Effector CD8-positive, alpha-beta T cell (primary cell): ENCODE measurements around the gene PDCD4.
A peak's percentile ranks its signal among the peaks of the same experiment; 100 is the strongest.

Source experiments
- DNase-seq: peaks from one replicate; lab custom pipeline; 2025; lab: John Stamatoyannopoulos, UW

The PDCD4 gene

DNA sequence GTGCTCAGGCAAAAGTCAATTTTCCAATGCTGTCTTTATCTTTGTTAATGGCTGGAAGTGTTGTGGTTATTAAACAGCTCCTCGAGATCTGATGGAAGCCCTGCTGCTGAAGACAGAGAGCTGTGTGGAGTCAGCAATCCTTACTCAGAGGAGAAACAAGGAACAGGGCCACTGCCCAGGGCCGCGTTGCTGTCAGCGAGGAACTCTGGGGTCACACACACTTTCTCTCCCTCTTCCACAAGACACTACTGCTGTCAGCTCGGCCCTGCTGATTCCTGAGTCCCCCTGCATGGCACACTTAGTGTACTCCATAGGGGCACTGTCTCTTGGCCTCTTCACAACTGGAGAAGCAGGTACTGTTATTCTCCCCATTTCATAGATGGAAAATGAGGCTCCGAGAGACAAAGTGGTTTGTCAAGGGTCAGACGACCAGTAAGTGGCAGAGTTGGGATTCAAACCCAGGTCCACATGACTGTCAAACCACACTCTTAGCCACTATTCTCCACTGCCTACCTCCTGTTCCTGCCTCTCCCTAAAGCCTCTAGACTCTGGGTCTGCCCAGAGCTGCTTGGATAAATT lies 29.3 kb upstream of the PDCD4 start:
- DNase-seq, result no peak

DNA sequence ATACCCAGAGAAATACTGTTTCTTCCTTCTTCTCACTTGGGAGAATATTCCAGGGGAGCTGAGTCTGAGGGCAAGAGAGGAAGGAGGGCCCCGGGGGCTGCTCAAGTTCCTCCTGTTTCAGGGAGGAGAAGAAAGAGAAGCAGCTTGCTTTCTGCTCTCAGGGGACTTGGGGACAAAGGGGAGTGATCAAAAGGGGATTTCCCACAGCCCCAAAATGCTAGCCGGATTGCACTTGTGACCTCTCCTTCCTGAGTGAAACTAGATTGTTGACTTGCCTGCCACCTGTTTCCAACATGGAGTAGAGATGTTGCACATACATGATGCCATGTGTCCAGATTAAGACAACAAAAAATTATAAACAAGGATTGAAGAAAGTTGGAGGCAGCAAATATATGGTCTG lies 28.7 kb upstream of the PDCD4 start:
- DNase-seq, result peak; percentile 30

DNA sequence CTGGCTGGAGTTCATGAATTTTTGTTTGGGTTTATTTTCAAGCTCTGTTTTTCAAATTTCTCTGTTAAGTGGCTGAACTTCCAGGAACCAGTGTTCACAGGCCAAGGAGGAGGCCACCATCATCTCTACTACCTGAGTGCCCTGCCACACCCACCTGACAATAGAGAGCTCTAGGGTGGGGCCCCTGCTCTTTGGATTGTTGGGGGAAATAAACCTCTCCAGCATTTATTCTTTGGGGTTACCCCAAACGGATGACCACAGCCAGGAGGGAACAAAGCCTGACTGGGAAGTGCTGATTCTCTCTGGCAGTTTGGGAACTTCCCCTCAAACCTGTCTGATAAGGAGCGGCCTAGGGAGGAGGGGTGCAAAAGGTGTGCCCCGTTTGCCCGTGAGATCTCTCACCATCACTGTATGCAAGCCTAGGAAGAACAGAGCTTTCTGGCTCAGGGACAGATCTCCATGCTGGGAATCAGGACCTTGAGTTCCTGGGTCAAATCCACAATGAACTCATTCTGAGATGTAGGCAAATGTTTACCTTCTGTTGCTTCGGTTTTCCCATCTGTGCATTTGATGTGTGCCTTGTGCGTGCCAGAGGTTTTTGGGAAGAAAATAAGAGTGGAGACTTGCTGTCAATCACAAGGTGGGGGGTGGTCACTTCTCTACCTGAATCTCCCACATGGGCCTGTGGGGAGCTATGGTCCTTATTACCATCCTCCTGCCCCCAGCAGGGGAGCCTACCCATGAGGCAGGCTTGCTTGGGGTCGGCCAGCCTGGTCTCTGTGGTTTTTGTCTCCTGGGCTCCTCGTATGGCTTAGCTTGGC lies 27.7 kb upstream of the PDCD4 start:
- no peak for DNase-seq

DNA sequence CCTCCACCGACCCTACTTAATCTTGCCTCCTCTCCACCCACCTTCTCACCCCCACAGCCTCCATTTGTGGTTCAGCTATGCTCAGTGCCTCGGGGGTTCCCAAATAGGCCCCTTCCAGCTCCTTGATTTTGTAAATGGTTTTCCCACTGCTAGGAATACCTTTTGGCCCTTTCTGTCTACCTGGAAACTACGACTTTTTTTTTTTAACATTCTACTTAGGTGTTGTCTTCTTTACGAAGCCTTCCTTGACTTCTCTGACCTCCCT lies 27.2 kb upstream of the PDCD4 start:
- no peak for DNase-seq

DNA sequence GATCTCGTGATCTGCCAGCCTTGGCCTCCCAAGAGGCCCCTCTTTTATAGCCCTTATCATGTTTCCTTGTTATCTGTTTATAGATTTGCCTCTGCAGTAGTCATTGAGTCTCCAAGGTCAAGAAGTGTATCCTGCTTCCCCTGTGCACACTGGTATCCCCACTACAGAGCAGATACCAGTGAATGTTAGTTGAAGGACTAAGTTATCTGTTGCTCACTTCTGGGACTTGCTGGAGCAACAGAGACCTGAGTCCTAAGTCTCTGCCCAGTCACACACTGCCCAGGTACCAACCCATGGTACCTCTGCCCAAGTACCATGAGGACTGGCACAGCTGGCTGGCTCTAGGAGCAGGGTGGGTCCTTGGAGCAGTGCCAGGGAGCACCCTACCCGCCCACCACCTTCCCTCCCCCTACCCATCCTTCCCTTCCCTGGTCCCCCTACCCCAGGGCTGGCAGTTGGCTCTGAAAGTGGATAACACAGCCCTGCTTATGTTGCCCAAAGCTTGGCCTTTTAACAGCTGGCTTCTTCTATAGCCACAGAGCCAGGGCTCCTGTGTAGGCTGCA lies 26.5 kb upstream of the PDCD4 start:
- no peak for DNase-seq

DNA sequence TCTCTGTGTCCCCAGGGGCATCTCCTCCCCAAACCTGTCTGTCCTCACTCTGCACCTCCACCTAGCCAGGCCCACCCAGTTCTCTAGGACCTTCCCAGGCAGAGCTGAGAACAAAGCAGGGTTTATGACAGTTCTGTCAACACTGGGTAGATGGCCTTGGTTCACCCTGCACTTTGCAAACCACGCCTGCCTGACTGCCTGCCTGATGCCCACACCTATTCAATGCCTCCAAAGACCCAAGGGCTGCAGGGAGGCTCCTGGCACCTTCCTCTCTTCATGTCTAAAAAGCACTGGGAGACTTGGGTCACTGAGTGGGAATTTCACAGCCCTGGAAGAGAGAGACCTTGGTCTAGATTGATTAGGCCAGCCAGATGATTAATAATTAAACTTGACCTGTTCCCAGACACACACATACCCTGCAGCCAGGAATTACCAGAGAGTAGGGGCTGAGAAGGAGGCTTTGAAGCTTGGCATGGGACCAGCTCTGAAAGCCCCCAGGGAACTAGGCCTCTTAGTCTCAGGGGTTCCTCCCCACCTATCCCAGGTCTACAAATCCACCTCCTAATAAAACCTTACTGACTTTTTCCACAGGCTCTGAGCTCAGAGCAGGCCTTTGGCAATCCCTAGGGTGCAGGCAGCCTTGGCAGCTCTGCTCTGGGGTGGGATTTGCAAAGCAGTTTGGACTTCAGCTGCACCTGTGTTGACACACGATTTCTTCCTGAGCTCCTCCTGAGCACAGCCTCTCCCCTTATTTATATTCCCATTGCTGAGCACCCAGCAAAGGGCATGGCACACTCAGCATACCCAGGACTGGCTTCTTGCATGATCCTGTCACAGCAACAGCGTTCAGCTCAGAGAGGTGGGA lies 25.7 kb upstream of the PDCD4 start:
- DNase-seq, result no peak

DNA sequence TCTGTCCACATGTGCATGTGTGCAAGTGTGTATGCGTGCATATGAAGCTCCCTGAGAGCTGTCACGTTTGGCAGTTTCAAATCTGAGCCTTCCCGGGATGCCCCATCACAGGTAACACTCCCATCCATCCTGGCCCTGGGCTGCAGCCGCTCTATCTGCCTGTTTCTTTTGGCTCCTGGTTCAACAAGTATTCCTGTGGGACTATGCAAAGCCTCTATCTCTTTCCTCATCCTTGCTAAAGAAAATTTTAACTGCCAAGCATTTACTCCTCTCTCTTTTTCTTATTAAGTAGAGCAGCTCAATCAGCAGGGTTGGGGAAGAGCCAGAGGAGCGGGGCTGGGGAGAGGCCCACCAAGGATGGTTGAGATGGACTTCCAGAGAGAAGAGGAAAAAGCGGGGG lies 24.4 kb upstream of the PDCD4 start:
- DNase-seq, result no peak

DNA sequence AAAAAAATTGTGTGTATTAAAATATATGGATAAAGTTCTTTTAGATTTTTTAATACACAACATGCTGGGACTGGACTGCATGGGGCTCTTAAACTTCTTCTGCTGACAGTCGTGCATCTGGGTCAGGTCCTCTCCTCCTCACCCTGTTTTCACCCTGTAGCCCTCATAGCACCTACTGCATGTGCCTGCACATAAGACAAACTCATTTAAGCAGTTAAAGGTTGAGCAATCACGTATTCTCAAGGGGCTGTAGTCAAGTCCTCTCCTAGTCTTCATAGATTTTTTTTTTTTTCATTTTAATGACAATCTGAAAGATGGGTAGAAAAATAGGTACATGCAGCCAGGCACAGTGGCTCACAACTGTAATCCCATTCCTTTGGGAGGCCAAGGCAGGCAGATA lies 23.6 kb upstream of the PDCD4 start:
- DNase-seq, result no peak

DNA sequence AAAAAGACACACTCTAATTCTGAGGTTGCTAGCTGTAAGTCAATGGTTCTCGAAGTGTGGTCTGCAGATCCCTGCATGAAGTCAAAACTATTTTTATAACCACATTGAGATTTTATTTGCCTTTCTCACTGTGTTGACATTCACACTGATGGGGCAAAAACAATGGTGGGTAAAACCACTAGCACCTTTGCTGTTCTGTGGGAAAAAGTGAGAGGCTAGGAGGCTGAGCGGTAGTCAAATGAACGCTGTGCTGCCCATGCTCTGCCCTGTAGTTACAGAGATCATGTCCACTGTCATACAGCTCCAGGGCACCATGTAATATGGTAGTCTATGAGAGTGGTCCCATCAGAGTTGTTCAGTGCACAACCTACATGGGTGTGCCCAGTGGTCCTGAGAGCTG lies 21.6 kb upstream of the PDCD4 start:
- DNase-seq, result no peak

DNA sequence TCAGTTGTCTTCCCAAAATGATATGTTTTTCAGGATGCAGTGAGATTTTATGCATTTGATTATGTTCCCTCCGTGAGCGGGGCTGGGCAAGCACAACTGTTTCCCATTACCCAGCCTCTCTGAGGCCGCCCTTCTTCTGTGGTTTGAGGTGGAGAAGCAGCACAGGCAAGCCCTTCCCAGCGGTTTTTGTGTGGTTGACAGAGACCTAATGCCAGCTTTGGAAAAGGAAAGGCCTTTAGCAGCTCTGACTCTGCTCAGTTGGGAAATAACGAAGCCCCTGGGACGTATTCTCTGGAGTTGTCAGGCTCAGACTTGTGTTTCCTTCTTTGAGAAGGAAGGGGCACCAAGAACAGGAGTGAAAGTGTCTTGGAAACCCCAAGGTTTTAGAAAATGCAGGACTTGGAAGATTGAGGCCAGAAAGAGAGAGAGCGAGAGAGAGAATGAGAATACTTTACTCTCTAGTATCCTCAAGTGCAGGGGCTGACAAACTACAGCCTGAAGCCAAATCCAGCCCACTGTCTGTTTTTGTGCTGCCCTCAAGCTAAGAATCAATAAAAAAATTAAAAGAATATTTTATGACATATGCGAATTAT lies 20.6 kb upstream of the PDCD4 start:
- DNase-seq, result no peak

DNA sequence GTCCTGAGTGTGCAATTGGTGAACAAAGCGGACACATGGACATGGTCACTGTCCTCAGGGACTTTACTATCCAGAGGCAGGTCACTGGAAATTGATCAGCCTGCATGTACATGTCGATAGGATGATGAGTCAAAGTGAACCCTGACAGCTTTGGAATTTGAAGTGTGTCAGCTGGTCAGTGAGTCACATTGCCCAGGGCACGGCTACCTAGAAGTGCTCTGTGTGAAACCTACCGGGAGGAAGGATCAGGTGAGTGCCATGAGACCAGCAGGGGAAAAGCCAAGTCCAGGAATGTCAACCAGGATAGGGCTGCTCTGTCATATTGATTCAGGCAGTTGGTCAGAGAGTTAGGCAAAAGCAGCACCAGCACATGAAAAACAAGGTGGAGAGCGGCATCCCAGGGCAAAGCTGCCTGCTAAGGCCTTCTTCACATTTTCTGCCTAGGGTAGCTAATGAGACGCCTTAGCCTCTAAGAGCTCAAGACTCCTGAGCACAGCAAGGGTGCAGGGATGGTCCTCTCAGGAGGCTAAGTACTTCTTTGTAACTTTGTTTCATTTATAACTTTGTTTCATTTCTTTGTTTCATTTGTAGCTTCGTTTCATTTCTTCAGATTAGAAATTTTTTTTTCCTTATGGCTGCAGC lies 19.4 kb upstream of the PDCD4 start:
- no peak for DNase-seq

DNA sequence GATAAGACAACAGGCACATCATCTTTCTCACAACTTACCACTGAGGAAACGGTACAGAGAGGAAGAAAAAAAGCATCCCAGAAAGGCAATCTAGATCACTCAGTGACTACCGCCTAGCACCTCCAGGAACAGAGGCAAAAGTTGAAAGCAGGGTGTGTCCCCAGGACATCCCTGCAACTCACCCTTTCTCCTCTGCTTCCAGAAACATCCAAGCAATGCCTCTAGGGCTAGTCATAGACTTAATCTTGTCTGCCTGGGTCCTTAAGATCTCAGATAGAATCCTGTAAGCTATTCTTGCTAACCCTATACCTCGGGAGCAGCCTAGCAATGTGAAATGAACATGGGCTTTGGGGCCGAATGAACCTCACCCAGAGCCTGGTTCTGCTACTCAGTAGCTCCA lies 18.8 kb upstream of the PDCD4 start:
- DNase-seq, result no peak

DNA sequence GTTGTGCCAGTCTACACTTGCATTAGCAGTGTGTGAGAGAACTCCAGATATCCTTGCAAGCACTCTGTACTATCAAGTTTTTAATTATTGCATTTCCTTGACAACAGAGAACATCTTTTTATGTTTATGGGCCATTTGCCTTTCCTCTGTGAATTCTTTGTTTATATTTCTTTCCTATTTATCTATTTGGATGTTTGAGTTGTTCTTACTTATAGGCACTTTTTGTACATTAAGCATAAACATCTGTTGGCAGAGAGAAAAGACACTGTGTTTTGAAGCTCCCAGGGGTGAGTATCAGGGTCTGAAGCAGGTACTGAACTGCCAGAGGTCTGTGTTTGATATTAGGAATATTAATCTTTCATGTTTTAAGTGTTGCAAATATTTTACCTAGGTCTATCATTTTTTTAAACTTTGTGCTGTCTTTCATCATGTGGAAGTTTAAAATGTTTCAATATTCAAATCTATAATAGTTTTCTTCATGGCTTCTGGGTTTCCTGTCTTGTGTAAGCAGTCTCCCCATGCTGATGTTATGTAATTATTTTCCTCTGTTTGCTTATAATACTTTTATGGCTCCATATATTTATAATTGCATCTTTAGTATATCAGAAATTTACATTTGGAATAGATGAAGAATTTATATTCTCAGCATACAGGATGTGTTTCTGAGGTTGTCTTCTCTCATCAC lies 17.7 kb upstream of the PDCD4 start:
- no peak for DNase-seq

DNA sequence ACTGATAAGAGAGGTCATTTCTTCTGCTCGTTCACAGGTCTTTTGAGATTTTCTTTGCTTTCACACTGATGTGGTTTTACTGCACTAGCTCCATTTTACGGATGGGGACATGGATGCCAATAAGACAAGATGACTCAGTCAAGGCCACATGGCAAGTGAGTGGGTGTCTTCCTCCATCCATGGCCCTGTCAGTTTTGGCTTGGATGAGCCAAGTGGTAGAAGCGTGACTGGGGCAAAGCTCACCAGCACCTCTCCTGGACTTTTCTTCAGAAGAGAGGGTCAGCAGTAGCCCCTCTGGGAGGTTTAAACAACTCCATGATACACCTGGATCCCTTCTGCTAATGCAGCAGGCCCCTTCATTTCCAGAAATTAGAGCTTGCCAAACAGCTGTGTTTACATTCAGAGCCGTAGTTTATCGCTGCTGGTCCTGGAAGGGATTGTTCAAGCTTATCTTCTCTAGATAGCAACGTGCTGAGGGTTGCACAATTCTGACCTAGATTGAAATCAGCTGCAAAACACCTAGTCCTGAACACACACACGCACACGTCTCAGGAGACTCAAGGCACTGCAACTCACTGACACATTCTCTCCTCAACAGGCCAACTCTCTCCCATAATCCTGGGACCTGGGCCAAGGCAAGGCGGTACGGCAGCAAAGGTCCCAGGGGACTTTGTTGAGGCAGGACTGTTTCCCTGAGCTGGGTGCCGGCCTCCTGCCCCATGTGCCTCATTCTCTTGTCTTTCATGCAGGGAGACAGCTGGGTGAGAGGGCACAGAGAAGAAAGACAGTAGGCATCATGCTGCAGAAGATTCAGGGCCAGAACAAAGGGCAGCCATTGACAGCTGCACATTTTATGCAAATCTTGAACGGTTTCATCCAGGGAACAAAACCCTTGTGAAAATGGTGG lies 14.2 kb upstream of the PDCD4 start:
- no peak for DNase-seq

DNA sequence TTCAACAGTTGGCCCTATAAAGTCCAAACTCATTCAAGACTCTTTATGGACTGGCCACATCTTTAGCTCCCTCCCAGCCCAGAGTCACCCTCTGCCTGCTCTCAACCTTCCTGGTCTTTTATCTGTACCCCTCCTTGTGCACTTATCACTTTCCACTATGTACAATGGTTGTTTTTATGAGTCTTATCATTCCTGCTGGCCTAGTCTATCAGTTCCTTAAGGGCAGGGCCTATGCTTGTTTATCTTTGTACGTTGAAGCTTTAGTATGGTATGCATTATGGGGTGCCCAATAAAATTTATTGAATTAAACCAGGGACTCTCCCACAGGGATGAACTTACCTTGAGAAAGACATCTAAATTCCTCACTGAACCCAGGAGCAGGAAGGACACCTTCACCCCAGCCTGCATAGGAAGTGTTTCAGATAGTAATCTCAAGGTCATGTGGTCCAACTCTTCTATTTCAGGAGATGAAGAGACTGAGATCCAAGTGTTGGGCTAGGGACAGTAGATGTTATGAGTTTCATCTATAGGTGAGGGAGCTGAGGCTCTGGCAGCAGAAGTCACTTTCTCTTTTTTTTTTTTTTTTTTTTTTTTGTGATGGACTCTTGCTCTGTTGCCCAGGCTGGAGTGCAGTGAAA lies 13.3 kb upstream of the PDCD4 start:
- no peak for DNase-seq

DNA sequence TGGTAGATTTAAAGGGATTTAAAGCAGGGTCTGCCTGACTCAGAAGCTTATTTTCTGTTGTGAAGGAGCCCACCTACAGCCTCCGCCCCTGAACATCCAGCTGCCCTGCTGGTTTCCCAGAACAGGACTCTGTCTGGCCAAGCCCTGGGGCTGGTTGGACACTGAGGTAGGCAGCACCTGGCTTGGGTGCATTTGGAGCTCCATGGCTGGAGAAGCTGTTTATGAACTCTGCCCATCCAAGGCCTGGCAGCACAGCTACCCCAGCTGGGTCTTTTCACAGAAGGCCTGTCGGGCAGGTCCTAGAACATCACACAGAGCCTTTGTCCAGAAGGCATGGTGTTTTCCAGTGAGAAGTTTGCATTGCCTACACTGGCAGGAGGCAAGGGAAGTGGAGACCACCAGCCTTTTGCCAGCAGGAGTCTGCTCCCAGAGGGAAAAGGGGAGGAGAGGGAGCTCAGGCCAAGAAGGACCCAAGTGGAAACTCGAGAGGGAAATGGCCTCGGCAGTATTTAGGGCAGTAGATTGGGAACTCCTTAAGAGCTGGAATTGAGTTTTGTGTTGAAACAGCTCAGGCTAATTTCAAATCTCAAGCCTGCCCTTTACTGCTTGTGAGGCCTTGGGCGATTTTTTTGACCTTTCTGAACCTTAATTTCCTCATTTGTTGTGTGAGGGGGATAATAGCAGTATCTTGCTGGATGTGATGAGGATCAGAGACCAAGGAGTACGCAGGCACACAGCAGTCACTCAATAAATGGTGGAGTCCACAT lies 12.3 kb upstream of the PDCD4 start:
- no peak for DNase-seq

DNA sequence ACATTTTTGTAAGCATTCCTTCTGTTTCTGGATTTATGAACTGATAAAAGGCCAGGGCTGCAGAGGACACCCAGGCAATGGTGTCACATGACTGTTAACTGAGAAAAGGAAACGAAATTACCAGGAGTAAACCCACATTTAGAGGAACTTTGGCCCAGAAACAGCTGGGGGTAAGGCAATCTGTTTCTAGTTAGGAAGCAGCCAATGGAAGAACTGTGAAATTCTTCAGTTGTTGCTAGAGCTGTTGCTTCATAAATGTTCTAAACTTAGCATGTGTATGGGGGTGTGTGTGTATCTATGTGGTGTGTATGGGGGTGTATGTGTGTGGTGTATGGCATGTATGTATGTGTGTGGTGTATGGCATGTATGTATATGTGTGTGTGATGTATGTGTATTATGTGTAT lies 11.8 kb upstream of the PDCD4 start:
- DNase-seq, result no peak

DNA sequence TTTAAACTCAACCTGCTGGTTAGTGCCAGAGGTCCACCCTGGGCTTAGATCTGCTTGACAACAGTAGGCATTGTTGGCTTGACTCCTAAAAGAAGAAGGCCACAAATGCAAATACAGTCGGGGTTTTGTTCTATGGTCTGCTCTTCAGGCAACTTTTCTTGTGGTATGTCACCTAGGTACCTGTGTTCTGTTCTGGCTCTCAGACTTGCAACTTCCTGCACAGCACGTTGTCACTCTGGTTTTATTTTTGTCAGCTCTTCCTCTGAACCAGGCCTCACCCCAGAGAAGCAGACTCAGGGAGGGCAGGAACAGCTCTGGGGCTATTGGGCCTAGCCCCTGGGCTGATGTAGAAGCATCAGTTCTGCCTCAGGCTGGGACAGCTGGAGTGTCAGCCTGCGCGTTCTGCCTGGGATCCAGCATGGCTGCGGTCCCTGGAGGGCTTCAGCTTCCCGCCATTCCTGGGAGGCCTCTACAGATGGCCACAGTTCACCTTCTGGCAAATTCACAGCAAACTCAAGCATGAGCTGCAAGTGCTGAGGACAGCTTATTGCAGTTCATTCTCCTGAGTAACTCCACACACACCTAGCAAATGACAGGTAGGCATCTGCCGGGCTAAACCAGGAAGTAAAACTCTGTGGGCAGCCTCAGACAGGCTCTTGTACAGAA lies 11.0 kb upstream of the PDCD4 start:
- peak; percentile 11 for DNase-seq
